Fibroblast of upper back skin (primary cell): Measurements from ENCODE around the gene WNT5B.

Experiments
- DNase-seq: peaks from one replicate; pipeline ENCODE4 v3.0.0-alpha.2; 2013

Gene WNT5B

DNA sequence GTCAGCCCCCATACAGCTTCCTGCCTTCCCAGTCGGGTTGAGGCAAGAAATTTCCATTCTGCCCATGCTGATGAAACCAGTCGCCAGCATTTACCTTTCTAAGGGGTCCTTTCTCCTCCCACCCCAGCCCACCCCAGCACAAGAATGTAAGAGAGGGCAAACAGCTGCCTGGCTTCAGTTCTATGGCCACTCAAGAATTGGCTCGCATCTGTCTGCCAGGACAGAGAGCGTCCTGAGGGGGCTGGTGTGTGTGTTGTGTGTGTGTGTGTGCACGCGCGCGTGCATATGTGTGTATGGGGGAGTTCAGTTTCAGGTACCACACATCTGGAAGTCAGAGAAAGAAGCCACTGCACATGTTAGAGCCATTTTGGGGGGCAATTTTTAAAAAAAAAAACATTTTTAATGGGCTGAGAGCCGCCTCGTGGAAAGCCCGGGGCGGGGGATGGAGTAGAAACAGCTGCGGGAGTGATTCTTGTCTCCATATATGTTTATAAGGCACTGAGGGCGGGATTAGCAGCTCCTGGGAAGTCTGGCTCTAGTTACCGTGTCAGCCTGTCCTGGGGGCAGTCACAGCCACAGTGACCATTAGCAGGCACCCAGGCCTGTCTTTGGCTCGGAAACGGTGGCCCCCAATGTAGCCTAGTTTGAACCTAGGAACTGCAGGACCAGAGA is at the start of gene WNT5B:
TSS of gene WNT5B (plus strand) at position 566 of the 672 bp plus-strand sequence. CDS start 2,124 bp downstream, outside the sequence.
- no peak for DNase-seq

DNA sequence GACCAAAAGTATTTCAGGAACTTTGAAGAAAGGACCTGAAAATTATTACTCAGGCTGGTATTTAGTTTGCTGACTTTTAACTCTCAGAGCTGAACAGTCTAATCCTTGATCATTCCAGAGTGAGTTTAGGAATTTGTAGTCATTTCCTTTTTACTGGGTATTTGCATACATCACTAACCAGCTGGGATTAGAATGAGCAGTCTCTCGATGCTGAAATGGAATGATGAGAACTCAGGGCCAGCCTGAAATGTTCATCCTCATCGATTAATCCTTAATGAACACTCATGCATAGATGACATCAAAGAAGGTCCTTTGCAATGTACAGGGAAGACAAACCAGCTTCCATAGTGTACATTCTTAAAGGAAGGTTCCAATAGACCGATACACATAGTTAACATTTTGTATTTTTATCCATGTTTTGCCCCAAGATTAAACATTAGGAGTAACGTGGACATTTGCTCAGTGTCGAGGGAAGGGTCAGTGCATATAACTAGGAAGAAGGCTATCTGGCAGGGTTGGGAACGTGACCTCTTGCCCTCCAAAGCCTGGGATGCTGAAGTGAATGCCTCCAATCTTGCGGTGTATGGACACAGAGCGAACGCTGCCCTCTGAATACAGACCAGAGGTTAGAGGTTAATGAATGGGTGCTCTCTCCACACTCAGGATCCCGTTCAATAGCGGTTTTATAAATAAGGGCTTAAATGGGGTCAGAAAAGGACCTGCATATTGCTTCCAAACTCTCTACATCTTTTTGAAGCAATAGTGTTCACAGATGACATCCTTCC is 49.2 kb upstream of the WNT5B start:
- DNase-seq = peak; percentile 85

DNA sequence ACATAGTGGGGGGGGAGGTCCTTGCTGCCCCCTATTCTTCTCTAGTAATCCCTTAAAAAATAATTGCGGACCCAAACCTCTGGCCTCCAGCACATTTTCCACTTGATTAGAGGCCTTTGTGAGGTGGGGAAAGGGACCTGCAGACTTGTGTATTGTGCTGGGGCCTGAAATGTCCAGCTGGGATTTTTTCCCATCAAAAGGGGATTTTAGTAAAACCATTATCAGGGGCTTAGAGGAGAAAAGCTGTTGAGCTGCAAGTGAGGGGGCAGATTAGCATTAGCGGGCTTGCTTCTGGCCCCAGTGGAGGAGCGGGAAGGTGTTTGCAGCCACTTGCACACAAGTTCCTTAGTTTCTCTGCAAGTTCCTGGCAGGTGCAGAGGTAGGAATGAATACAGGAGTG is 48.5 kb upstream of the WNT5B start:
- DNase-seq = no peak

DNA sequence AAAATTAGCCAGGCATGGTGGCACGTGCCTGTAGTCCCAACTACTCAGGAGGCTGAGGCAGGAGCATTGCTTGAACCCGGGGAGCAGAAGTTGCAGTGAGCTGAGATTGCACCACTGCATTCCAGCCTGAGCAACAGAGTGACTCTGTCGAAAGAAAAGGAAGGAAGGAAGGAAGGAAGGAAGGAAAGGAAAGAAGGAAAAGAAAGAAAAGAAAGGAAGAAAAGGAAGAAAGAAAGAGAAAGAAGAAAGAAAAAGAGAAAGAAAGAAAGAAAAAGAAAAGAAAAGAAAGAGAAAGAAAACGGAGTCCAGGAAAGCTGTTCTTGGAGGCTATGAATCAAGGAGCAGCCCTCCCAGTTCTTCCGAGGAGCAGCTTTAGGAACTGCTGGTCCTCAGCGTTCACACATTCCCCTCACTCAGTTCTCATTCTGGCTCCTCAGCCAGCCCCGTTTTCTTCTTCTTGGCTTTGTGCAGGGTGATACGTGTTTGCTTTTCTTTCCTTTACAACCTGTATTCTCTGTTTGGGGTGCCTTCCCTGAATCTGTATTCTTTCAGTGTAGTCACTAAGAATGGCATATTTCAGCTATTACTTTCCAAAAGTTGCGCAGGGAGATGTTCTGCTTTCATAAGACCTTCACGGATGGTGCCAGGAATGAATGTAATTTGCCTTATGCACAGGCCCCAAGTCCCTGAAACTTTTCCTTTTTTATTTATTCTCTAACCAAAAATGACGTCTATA is 46.9 kb upstream of the WNT5B start:
- DNase-seq = peak; percentile 71

DNA sequence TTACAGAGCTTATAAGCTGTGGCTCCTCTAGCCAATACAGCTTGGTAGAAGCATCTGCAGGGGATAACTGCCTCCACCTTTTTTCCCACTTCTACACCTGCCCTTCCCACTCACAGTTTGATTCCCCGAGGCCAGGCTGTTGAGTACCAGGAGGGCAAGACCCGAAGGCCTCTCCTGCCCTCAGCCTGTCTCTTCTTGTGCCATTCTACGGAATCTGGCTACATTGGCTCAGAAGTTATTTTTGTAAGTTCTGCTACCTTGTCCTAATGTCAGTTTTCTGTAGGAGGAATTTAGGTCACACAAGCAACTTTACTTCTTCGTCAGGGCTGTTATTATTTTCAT is 46.4 kb upstream of the WNT5B start:
- no peak for DNase-seq

DNA sequence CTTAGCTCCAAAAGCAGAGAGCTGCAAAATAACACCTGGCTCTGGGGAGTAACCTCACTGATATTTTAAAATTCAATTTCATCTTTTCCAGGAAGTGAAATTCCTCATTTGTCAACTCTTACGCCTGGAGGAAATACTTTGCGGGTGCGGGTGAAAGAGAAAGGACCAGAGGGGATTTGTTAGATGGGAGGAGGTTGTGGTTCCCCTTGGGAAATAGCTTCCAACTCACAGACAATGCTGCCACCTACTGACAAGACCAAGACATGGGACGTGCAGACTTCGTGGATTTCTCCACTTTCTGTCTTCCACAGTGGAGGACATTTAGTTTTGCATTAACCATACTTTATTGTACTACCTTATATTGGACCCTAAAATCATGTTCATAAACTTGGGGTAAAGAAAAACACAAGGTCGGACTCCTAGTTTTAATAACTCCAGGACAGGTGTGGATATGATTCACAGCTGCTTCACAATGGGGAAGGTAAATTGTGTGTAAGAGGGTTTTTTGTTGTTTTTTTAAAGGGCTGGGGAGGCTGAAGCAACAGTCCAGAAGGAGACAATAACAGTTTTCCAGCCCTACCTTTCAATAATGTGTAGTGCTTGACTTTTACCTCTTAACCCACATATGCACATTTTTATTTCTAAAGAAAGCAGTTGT is 45.5 kb upstream of the WNT5B start:
- peak; percentile 88 for DNase-seq

DNA sequence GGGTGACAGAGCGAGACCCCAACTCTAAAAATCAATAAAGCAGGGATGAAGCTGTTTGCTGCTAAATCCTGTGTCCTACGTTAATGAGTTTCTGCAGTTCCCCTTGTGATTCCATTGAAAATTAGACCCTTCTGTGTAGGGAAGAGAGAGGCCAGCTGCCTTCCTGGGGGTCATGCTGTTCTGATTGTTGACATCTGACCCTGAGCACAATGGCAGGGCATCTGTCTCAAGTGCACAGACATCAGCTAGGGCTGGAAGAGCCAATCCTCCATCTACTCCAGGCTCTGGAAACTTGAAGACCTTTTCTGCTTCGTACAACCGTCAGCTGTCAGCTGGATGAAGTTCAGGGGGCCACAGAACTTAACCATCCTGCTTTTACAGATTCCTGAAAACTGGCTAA is 44.7 kb upstream of the WNT5B start:
- no peak for DNase-seq

DNA sequence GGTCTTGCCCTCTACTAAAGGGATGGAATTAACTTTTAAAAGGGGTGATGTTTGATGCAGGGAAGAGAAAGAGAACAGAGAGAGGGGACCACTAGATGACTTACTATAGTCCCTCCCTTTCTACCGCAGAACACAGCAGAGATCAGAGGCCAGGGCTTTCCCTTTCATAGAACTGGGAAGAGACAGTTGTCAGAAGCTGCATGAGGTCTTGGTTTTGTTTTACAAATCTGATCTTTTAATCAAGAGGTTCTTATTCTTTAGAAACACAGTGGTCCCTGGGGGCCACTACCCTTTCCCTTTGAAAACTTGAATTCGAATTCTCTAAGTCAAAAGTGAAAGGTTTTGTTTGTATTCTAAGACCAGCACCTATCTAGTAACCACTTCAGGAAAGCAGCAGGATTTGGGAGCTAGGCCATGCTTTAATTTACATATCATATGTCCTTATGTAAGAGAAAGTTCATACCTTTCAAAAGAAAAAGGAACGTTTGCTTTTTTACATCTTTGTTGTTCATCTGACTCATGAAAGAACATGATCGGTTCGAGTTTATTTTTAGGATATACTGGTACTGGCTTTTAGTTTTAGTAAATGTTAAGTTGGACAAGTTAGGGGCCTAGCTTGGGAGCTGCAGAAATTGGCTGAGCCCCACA is 41.0 kb upstream of the WNT5B start:
- no peak for DNase-seq

DNA sequence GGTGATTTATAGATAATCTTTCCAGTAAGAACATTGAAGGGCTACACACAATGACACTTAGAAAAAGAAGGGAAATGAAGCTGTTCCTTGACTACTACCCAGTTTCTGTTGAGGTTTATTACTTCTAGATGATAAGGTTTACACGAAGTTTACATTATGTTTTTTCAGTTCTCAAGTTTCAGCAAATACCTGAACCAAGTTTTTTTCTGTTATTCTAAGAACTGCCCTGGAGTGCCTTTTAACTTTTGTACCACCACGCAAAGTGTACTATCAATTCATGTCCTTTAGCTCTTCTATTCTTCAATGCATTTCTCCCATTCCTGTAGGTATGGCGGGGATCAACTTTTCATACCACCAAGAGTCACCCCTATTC is 40.5 kb upstream of the WNT5B start:
- no peak for DNase-seq

DNA sequence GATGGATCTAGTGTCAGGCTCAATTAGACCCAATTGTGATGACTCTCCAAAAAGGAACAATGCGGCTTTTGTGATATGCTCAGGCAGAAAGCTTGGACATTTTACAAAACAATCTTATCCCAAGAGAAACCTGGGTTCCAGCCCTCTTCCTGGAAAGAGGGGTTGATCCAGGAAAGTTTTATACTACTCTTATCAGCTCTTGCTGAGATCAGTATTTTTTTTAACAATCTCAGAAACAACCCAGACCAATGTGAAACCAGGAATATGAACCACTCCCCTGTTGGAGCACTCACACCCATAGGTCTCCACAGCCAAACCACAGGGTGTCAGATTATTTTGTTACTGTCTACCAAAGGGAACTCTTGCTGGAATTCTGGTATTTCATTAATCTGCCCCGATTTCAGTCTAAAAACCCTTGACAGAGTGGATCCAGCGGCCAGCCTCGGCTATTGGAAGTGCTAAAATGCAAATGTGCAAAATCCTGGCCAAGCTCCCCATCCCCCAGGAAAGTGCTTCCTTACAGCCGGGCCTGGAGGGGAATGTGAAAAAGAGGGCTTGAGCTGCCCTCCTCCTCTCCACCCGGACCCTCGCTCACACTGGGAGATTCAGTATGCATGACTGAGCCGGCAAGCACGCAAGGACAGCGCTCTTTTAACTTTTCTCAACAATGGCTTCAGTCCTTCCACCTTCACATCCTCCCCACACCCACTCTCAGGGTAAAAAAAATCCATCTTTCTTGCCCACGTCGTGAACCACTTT is 38.6 kb upstream of the WNT5B start:
- peak; percentile 68 for DNase-seq

DNA sequence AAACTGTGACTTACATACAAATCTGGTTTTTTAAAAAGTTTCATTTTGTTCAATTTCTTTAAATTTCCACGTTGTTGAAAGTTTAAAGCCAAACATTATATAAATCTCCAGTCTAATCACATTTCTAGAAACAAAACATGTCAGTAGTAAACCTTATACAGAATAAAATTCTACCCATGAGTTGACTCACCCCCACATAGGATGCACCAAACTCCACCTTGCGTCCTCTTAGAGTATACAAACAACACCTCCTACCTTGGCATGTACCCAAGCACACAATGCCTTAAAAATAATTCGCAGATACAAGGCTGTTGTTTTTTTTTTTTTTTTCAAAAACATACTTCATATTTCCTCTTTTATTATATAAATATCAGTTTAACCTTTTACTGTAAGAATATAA is 38.0 kb upstream of the WNT5B start:
- DNase-seq = no peak

DNA sequence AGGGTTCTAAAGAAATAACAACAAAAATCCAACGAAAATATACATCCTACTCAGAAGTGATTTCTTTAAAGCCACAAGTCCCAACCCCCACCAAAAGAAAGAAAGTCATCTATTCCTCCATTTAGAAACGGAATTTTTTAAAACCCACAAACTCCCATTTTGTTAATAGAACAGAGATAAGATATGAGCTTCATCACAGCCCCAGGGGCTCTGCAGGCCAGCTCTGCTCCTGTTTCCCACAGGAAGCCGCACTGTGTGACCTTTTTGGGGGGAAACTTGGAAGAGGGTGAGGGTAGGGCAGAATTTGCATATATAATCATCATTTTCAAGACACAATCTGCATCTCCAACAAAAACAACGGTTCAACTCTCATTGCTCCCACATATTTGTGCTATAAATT is 37.5 kb upstream of the WNT5B start:
- DNase-seq = no peak

DNA sequence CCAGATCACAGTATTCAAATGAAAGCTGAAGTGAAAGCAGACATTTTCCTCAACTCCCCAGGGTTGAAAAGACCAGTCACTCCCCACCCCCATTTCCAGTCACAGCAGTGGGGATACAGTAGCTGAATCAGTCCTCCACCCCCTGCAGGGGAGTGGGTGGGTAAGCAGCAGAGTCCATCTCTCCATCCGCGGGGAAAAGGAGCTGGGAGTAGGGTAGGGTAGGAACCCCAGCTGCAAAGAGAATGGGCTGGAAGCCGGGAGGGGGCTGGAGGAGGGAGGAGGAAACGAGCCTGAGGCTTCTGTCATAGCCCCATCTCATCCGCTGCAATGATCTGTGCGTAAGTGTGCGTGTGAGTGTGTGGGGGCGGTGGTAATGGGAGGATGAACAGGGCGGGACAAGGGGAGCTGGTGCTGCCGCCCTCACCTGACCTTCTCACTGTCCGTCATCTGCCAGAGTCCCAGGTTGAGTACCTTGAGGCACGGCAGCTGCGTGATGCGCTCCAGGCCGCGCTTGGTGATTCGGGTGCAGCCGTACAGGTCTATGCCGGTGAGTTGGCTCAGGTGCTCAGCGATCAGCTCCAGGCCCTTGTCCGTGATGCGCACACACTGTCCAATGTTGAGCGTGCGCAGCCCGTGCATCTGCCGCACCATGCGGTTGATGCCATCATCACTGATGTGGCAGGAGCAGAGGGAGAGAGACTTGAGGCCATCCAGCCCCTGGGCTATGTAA is 36.4 kb upstream of the WNT5B start:
- DNase-seq = peak; percentile 74

DNA sequence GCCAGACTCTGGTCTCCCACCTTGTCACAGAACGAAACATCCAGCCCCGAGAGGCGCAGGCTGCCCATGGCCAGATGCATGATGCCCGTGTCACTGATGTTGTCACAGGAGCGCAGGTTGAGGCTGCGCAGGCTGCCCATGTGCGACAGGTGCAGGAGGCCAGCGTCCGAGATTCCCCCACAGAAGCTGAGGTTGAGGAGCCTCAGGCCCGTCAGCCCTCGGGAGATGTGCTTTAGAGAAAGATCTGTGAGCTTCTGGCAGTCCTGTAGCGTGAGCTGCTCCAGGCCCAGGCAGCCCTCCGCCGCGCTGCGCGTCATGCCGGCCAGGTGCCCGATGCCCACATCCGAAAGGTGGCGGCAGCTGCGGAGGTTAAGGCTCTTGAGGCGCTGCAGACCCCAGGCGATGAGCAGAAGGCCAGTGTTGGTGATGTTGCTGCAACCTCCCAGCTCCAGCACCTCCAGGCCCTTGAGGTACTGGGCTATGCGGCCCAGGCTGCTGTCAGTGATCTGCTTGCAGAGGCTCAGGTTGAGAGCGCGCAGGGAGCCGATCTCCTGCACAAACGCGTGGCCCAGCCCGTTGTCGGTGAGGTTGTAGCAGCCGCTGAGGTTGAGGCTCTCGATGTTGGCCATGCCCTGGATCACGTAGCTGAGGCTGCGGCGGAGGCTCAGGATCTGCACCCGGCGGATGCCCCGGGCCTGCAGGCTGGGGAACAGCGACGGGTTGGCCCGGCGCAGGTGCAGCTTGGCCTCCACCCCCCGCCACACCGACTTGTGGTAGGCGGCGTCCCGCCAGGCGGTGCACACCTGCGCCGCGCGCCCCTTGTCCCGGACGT is 35.6 kb upstream of the WNT5B start:
- no peak for DNase-seq

DNA sequence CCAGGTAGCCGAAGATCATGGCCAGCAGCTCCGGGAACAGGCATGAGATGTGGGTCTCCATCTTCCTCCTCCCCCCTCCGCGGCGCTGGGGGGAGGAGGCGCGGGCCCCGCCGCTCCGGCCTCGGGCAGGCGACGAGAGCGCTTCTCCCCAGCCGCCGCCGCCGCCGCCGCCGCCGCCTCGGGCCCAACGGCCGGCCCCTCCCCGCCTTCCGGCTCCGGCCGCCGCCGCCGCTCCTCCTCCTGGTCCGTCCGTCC is 35.1 kb upstream of the WNT5B start:
- DNase-seq = no peak

DNA sequence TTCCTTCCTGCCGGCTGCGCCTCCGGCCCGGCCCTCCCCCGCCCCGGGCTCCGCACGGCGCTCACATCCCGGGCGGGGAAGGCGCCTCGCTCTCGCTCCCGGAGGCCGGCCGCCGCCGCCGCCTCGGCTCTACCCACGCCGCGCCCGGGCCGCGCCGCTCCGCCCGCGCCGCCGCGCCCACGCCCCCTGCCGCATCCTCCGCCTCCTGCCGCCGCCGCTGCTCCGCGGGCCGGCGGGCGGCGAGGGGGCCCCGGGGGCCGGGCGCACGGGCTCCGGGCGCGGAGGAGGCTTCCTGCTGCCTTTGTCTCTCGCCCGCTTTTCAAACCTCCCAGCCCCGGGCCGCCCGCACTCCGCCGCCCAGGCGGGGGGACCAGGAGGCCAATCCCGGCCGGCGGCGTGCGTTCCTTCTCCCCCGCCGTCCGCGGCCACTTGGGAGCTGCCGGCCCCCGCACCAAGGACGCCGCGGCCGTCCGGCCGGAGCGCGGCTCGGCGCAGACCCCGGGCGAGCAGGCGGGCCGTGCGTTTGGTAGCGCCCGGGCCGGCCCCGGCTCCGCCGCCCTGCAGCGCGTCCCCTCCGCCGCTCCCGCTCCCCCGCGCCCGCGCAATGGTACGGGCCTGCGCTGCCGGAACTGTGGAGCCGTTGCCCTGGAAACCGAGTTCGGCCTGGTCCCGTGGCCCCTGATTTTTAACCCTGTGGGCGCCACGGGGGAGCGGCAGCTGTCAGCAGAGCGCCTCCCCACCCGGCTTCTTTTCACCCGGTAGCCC is 34.6 kb upstream of the WNT5B start, which contains the start of gene FBXL14:
TSS of gene FBXL14 (minus strand) at position 321 of the 765 bp plus-strand sequence. CDS start 515 bp downstream, outside the sequence.
- peak; percentile 83 for DNase-seq

DNA sequence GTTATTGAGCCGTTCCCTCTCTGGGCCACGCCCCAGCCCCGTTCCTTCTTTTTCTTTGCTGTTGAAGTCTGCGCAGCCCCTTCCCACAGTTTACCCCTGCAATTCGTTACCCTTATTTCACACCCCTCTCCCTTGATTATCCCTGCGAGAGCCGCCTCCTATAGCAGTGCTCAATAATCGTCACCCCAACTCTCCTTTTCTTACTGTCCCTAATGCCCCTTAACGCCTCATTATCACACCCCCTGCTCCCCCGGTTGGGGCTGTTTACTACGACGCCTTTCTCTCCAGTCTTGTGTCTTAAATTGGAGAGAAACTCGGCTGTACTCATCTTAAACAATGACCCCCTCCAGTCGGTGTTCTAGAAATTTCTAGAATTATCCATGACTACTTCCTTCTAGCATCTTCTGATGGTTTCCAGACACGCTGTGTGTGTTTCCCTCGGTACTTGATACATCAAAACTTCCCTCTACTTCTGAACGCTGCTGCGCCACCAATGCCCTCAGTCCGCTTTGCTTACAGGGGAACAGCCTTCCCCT is 33.9 kb upstream of the WNT5B start:
- DNase-seq = no peak

DNA sequence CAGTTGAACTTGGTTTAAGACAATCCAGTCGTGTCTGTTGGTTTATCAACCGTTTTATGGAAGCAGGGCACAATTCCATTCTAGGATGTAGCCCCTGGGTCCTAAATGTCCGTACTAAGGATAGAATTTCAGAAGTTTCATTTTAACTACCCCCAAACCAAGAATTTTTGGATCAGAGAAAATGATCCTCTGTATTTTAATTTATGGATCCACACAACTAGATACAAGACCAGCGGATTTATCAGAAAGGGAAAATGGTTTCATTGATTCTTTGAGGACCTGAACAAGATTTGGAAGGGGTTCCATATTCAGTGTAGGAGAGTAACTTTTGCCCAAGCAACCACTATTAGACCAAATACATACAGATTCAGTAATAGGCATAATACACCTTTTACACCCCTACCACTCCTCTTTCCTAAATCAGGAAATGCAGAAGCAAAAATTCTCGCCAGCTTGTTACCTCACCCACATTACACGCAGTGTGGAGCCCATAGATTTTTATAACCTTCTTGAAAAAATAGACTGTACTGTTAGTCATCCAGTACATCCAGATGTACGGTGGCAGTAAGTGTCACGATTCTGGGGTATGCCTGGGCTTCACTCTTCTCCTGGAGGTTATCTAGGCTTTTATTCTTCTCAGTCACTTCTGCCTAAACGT is 33.2 kb upstream of the WNT5B start:
- no peak for DNase-seq

DNA sequence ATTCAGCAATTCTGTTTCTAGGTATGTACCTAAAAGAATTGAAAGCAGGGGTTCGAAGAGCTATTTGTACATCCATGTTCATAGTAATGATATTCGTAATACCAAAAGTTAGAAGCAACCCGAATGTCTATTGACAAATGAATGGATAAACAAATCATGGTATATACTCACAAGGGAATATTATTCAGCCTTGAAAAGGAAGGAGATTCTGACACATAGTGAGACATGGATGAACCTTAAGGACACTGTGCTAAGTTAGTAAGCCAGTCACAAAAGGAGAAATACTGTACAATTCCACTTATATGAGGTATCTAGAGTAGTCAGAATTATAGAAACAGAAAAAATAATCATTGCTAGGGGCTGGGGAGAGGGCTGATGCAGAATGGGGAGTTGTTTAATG is 30.3 kb upstream of the WNT5B start:
- DNase-seq = no peak
